ENCODE data around the gene NADSYN1.

GRCh38 chr11:71507102-71507501, 54.1 kb downstream of the NADSYN1 start:
- TF ChIP-seq SP2 (tag by site-specific recombination; IDR thresholded peaks at IDR 0.05) (no peak), ZNF398 (tag by site-specific recombination; IDR thresholded peaks at IDR 0.05) (no peak), CTCF (tag by site-specific recombination; IDR thresholded peaks at IDR 0.05) (no peak), YY1 (tag by site-specific recombination; IDR thresholded peaks at IDR 0.05) (no peak), ZBTB44 (tag by site-specific recombination; IDR thresholded peaks at IDR 0.05) (no peak), ZBTB49 (tag by site-specific recombination; IDR thresholded peaks at IDR 0.05; ENCODE audit: low read depth) (no peak), REPIN1 (tag by site-specific recombination; IDR thresholded peaks at IDR 0.05; ENCODE audit: low read depth) (no peak), ZNF302 (tag by site-specific recombination; IDR thresholded peaks at IDR 0.05; ENCODE audit: low read depth) (no peak), ZNF707 (tag by site-specific recombination; IDR thresholded peaks at IDR 0.05) (no peak), ZNF433 (tag by site-specific recombination; IDR thresholded peaks at IDR 0.05; ENCODE audit: low read depth) (no peak), ZNF26 (tag by site-specific recombination; IDR thresholded peaks at IDR 0.05) (no peak), ZNF366 (tag by site-specific recombination; conservative IDR thresholded peaks at IDR 0.05) (no peak)
- TF ChIP-seq, protein P1, sequence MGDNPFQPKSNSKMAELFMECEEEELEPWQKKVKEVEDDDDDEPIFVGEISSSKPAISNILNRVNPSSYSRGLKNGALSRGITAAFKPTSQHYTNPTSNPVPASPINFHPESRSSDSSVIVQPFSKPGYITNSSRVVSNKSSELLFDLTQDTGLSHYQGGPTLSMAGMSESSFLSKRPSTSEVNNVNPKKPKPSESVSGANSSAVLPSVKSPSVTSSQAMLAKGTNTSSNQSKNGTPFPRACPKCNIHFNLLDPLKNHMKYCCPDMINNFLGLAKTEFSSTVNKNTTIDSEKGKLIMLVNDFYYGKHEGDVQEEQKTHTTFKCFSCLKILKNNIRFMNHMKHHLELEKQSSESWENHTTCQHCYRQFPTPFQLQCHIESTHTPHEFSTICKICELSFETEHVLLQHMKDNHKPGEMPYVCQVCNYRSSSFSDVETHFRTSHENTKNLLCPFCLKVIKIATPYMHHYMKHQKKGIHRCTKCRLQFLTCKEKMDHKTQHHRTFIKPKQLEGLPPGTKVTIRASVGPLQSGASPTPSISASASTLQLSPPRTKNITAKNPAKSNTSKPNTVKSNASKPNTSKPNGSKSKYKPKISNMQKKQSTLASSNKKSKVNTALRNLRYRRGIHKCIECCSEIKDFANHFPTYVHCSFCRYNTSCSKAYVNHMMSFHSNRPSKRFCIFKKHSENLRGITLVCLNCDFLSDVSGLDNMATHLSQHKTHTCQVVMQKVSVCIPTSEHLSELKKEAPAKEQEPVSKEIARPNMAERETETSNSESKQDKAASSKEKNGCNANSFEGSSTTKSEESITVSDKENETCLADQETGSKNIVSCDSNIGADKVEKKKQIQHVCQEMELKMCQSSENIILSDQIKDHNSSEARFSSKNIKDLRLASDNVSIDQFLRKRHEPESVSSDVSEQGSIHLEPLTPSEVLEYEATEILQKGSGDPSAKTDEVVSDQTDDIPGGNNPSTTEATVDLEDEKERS (tag by site-specific recombination; IDR thresholded peaks at IDR 0.05), result no peak
- TF ChIP-seq, protein P2, sequence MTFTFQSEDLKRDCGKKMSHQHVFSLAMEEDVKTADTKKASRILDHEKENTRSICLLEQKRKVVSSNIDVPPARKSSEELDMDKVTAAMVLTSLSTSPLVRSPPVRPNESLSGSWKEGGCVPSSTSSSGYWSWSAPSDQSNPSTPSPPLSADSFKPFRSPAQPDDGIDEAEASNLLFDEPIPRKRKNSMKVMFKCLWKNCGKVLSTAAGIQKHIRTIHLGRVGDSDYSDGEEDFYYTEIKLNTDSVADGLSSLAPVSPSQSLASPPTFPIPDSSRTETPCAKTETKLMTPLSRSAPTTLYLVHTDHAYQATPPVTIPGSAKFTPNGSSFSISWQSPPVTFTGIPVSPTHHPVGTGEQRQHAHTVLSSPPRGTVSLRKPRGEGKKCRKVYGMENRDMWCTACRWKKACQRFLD (tag by site-specific recombination; IDR thresholded peaks at IDR 0.05), result no peak
